A673 (cell line): ENCODE data around the gene HSPE1. TPM values are rescaled to one million over a fixed set of nuclear protein-coding genes. Genes with fewer than 3 reads are reported as not detected.

Experiments used
- total RNA-seq: library from RNA; stranded (reverse); gene quantifications from 2 replicates; pipeline ENCODE4 v1.2.3, GENCODE V29; 2021

The HSPE1 gene
- total RNA-seq, 1 experiment from 2014 or later, result 356 TPM

Other genes starting within 250 kb of the HSPE1 start
- 17.0 and 22.2 TPM in 2 replicates for gene ANKRD44, start 189.6 kb upstream of the HSPE1 start, total RNA-seq
- gene SF3B1, start 65.4 kb upstream of the HSPE1 start, total RNA-seq, result 287 and 297 TPM in 2 replicates
- 15.2 and 17.1 TPM in 2 replicates for gene COQ10B, start 46.8 kb upstream of the HSPE1 start, total RNA-seq
- 737 and 812 TPM in 2 replicates for gene HSPD1, start 539 bp upstream of the HSPE1 start, total RNA-seq
- gene MOB4, start 15.7 kb downstream of the HSPE1 start, total RNA-seq, result 38.0 and 41.6 TPM in 2 replicates
- gene RFTN2, start 175.2 kb downstream of the HSPE1 start, total RNA-seq, result 5.8 and 7.3 TPM in 2 replicates
- 13.2 and 14.6 TPM in 2 replicates for gene MARS2, start 205.0 kb downstream of the HSPE1 start, total RNA-seq